B cell (primary cell): ENCODE results near the gene RAD51B. TPM values are rescaled to one million over a fixed set of nuclear protein-coding genes. Genes with fewer than 3 reads are reported as not detected.
A peak's percentile ranks its signal among the peaks of the same experiment; 100 is the strongest.

Source experiments
- ATAC-seq: fragments of 200-7000 bp; cut with Tn5 transposase; one replicate; pipeline ENCODE4 v1.10.0; 2021; ENCODE audit warnings: low read depth, mild to moderate bottlenecking, moderate number of reproducible peaks, moderate library complexity
- CTCF ChIA-PET: fragments of 350-600 bp; sonication (Branson Sonifier 250); formaldehyde crosslinking; loops from one replicate; lab custom pipeline; 2021; ENCODE audit warnings: antibody characterized with exemption, inconsistent platforms; lab: Charles Lee
- POLR2A ChIA-PET: fragments of 350-600 bp; sonication (Branson Sonifier 250); formaldehyde crosslinking; loops from one replicate; lab custom pipeline; 2021; ENCODE audit warnings: antibody characterized with exemption; lab: Charles Lee
- DNase-seq: peaks from one replicate; pipeline ENCODE4 v3.0.0; 2013
- H2AFZ ChIP-seq: 2 replicates; pipeline ENCODE4 v1.6.1; 2012; ENCODE audit warnings: mild to moderate bottlenecking, low read depth, low read length; ENCODE audit not compliant: insufficient read depth, poor library complexity, severe bottlenecking
- H3K27ac ChIP-seq, 2 donors: 1 replicate in 1 of 2; 2 replicates in 1 of 2; pipeline ENCODE4 v1.5.1; 2012 to 2013; ENCODE audit warnings: low read length in 2 of 2, mild to moderate bottlenecking in 2 of 2, moderate library complexity in 1 of 2
- H3K27me3 ChIP-seq, 4 experiments: fragments of 200-600 bp in 1 of 4; sonication (generic) in 1 of 4; replicated peaks in 1 of 4; 1 replicate in 2 of 4; 2 replicates in 2 of 4; pipeline versions ENCODE4 v1.6.1 to v1.7.0; 2013 to 2016; ENCODE audit warnings: low read length in 3 of 4, mild to moderate bottlenecking in 2 of 4, mixed read lengths in 1 of 4, moderate library complexity in 1 of 4; ENCODE audit not compliant: insufficient read depth in 4 of 4, control insufficient read depth in 3 of 4; ENCODE audit errors: control extremely low read depth in 1 of 4
- H3K36me3 ChIP-seq, 2 experiments: replicated peaks in 1 of 2; 1 replicate in 1 of 2; 2 replicates in 1 of 2; pipeline versions ENCODE4 v1.6.1 to v1.7.1; 2013; ENCODE audit warnings: low read length in 1 of 2; ENCODE audit not compliant: insufficient read depth in 2 of 2, control insufficient read depth in 1 of 2; ENCODE audit errors: control extremely low read depth in 1 of 2, extremely low read depth in 1 of 2
- H3K4me1 ChIP-seq, 2 donors: fragments of 200-600 bp in 1 of 2; sonication (generic) in 1 of 2; 1 replicate in 1 of 2; 2 replicates in 1 of 2; pipeline versions ENCODE4 v1.5.1 to v1.6.1; 2013 to 2017; ENCODE audit warnings: low read length in 2 of 2; ENCODE audit not compliant: control insufficient read depth in 2 of 2, insufficient read depth in 2 of 2
- H3K4me2 ChIP-seq: replicated peaks from 2 replicates; pipeline ENCODE3; 2012; ENCODE audit warnings: mild to moderate bottlenecking, low read depth, low read length; ENCODE audit not compliant: poor library complexity, severe bottlenecking
- H3K4me3 ChIP-seq, 5 experiments: fragments of 200-600 bp in 1 of 5; sonication (generic) in 1 of 5; 1 replicate in 3 of 5; 2 replicates in 2 of 5; pipeline versions ENCODE4 v1.5.1 to v1.7.0; 2011 to 2016; ENCODE audit warnings: low read length in 4 of 5, mild to moderate bottlenecking in 4 of 5, low read depth in 2 of 5, control low read depth in 1 of 5, moderate library complexity in 1 of 5; ENCODE audit not compliant: insufficient read depth in 1 of 5; ENCODE audit errors: control extremely low read depth in 1 of 5, extremely low read depth in 1 of 5
- H3K79me2 ChIP-seq: fragments of 200-600 bp; sonication (generic); one replicate; pipeline ENCODE4 v1.6.0; 2016; ENCODE audit warnings: low read length; ENCODE audit not compliant: control insufficient read depth, insufficient read depth
- H3K9ac ChIP-seq: fragments of 200-600 bp; sonication (generic); 2 replicates; pipeline ENCODE4 v1.6.1; 2017; ENCODE audit warnings: mild to moderate bottlenecking, low read length, moderate library complexity
- H3K9me3 ChIP-seq, 3 donors: one replicate each; pipeline versions ENCODE4 v1.6.1 to v1.7.1; 2013; ENCODE audit warnings: low read length in 2 of 3; ENCODE audit not compliant: control insufficient read depth in 2 of 3, insufficient read depth in 1 of 3; ENCODE audit errors: control extremely low read depth in 1 of 3
- H4K20me1 ChIP-seq: 2 replicates; pipeline ENCODE4 v1.6.0; 2012; ENCODE audit warnings: mild to moderate bottlenecking, low read length; ENCODE audit not compliant: insufficient read depth, control insufficient read depth, poor library complexity, severe bottlenecking
- H3K27ac Mint-ChIP-seq: one replicate; pipeline ENCODE4 v1.8.0; 2021; ENCODE audit warnings: mixed read lengths
- H3K27me3 Mint-ChIP-seq: one replicate; pipeline ENCODE4 v1.8.0; 2021; ENCODE audit warnings: mixed read lengths
- H3K4me1 Mint-ChIP-seq: one replicate; pipeline ENCODE4 v1.8.0; 2021; ENCODE audit warnings: mixed read lengths
- H3K4me3 Mint-ChIP-seq: one replicate; pipeline ENCODE4 v1.8.0; 2021; ENCODE audit warnings: mixed read lengths
- H3K9me3 Mint-ChIP-seq: one replicate; pipeline ENCODE4 v1.8.0; 2022; ENCODE audit warnings: mixed read lengths; ENCODE audit not compliant: insufficient read depth
- EZH2 ChIP-seq: IDR thresholded peaks from 2 replicates; pipeline ENCODE4 v1.6.1; 2012; ENCODE audit warnings: borderline replicate concordance, low read depth, mild to moderate bottlenecking, moderate library complexity, low read length; ENCODE audit not compliant: insufficient read depth, poor library complexity, severe bottlenecking
- WGBS: methylation state at CpG from one replicate; pipeline ENCODE4 v1.1.5; 2013; ENCODE audit warnings: missing lambda C conversion rate; ENCODE audit not compliant: insufficient coverage; 5-methylcytosine and 5-hydroxymethylcytosine counted together
- intact Hi-C: fragments of 100-400 bp; cut with micrococcal nuclease; formaldehyde crosslinking; loops from one replicate; pipeline ENCODE4 v1.10.0; 2022
- polyA plus RNA-seq: library from polyadenylated mRNA; depleted of rRNA; stranded (reverse); fragments of >200 nt; gene quantifications from 2 replicates; pipeline ENCODE4 v1.2.3, GENCODE V29; 2012
- total RNA-seq, 2 donors: library from RNA; stranded (reverse); fragments of 120-200 nt in 1 of 2; gene quantifications; 1 replicate in 1 of 2; 2 replicates in 1 of 2; pipeline versions ENCODE4 v1.2.3 to v1.2.4, GENCODE V29; 2013 to 2022
- TF ChIP-seq, protein P1 (sequence below): fragments of 200-600 bp; IDR thresholded peaks from one replicate; pipeline ENCODE4 v1.8.0; 2022; ENCODE audit warnings: antibody characterized with exemption, mild to moderate bottlenecking

The RAD51B gene
- total and polyA plus RNA-seq, 2 donors (not counting 1 experiment from before 2014, with no cell fraction given), result 6.5 to 60.6 TPM

DNA sequence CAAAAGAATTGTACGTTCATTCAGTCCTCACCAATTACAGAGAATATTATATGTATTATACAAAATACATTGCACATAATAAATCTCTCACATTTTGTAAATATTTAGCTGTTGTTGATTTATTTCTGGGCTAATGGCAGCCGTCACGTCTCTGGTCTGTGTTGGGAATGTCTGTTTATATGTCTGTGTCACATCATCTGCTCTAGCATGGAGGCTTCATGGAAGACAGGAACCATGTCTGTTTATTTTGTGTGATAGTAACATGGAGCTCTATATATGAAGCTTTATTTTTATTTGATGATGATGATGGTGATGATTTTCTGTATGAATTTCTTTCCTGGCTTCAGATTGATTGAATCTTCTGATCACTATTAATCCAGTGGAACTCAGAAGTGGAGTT is 138.4 kb downstream of the RAD51B start:
- WGBS, result 94% methylated on average over 2 of the region's 3 CpGs
- no peak overlapping the region for H3K27ac Mint-ChIP-seq
- peaks cover 19% of the 10 kb centered on the region for H3K4me1 Mint-ChIP-seq
- no peaks in the 10 kb centered on the region for H3K27me3 Mint-ChIP-seq
- Histone ChIP-seq H3K4me3 (no peak overlapping the region), H3K9ac (no peak overlapping the region), H2AFZ (no peak overlapping the region), H3K4me1 (peaks cover 5 to 18% of the 10 kb centered on the region in 2 donors), H3K27ac (no peak overlapping the region), H3K9me3 (no peaks in the 10 kb centered on the region), H3K4me2 (no peak overlapping the region), H3K36me3 (no peaks in the 10 kb centered on the region), H4K20me1 (no peaks in the 10 kb centered on the region), H3K27me3 (no peaks in the 10 kb centered on the region), H3K79me2 (no peaks in the 10 kb centered on the region)
- TF ChIP-seq, protein P1, sequence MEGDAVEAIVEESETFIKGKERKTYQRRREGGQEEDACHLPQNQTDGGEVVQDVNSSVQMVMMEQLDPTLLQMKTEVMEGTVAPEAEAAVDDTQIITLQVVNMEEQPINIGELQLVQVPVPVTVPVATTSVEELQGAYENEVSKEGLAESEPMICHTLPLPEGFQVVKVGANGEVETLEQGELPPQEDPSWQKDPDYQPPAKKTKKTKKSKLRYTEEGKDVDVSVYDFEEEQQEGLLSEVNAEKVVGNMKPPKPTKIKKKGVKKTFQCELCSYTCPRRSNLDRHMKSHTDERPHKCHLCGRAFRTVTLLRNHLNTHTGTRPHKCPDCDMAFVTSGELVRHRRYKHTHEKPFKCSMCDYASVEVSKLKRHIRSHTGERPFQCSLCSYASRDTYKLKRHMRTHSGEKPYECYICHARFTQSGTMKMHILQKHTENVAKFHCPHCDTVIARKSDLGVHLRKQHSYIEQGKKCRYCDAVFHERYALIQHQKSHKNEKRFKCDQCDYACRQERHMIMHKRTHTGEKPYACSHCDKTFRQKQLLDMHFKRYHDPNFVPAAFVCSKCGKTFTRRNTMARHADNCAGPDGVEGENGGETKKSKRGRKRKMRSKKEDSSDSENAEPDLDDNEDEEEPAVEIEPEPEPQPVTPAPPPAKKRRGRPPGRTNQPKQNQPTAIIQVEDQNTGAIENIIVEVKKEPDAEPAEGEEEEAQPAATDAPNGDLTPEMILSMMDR, result no peak
- no peak for TF ChIP-seq EZH2
- POLR2A ChIA-PET, result no interaction called here
- DNase-seq (no peak), ATAC-seq (no peak)
- CTCF ChIA-PET, result interaction anchor here (1.0 to 1.5 kb wide), 2 partner anchors 10 to 904 kb away, joined by 3 read pairs; no protein-coding TSS in a partner anchor
- intact Hi-C loops, result no loop called here
- no peak overlapping the region for H3K4me3 Mint-ChIP-seq
- H3K9me3 Mint-ChIP-seq, result no peaks in the 10 kb centered on the region

DNA sequence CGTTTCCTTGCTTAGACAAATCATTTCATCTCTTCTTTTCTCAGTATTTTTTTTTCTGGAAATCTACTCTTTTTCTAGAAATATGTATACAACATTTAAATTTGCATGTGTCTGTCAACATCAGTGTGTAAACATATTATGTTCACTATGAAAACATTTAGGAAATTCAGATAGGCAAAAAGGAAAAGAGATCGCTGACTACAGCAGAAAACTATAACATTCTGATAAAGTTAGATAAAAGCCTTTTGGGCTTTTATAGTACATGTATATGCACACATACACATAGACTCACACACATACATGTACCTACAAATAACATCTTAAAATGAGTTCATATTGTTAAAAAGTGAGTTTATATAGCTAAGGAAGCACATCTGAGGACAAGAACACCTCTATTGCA is 142.1 kb downstream of the RAD51B start:
- peak overlapping the region; percentile 55 for H3K4me2 ChIP-seq
- no peak overlapping the region for H3K4me3 Mint-ChIP-seq
- ATAC-seq (no peak), DNase-seq (no peak)
- peak overlapping the region; percentile 50 for H3K27ac Mint-ChIP-seq
- no peaks in the 10 kb centered on the region for H3K9me3 Mint-ChIP-seq
- no peak overlapping the region for H2AFZ ChIP-seq
- H3K4me3 ChIP-seq, result no peak overlapping the region
- peaks cover 5 to 20% of the 10 kb centered on the region in 2 donors for H3K4me1 ChIP-seq
- no peaks in the 10 kb centered on the region for H3K27me3 ChIP-seq
- H3K9ac ChIP-seq, result no peak overlapping the region
- peak overlapping the region in 1 of 2 donors; percentile 58 for H3K27ac ChIP-seq
- CTCF ChIA-PET, result interaction anchor here (0.7 to 2.7 kb wide), 3 partner anchors 18 to 883 kb away, joined by 3 to 10 read pairs (median 5); no protein-coding TSS in a partner anchor
- no peaks in the 10 kb centered on the region for H3K79me2 ChIP-seq
- H3K4me1 Mint-ChIP-seq, result peaks cover 21% of the 10 kb centered on the region
- TF ChIP-seq EZH2, result no peak
- TF ChIP-seq, protein P1, result no peak
- H3K36me3 ChIP-seq, result no peaks in the 10 kb centered on the region
- no peaks in the 10 kb centered on the region for H4K20me1 ChIP-seq
- no peaks in the 10 kb centered on the region for H3K9me3 ChIP-seq
- POLR2A ChIA-PET, result interaction anchor here (0.7 kb wide), 1 partner anchor 721 kb away, joined by 3 read pairs; no protein-coding TSS in a partner anchor
- no peaks in the 10 kb centered on the region for H3K27me3 Mint-ChIP-seq
- no CpG with 5 or more reads among the region's 2 CpGs for WGBS
- intact Hi-C loops, result no loop called here
